Cerebellar cortex (tissue), 1 donor: Measurements from ENCODE around the gene KCNG2.
"Not testable (repeated sequence)": the region's sequence is repeated elsewhere in the genome, so short reads cannot be mapped to it uniquely, and the experiment has no call there.

ENCODE experiments used
- DNase-seq: peaks from one replicate; pipeline ENCODE4 v3.0.0-alpha.2; 2015; ENCODE audit warnings: low spot score

KCNG2 gene

DNA sequence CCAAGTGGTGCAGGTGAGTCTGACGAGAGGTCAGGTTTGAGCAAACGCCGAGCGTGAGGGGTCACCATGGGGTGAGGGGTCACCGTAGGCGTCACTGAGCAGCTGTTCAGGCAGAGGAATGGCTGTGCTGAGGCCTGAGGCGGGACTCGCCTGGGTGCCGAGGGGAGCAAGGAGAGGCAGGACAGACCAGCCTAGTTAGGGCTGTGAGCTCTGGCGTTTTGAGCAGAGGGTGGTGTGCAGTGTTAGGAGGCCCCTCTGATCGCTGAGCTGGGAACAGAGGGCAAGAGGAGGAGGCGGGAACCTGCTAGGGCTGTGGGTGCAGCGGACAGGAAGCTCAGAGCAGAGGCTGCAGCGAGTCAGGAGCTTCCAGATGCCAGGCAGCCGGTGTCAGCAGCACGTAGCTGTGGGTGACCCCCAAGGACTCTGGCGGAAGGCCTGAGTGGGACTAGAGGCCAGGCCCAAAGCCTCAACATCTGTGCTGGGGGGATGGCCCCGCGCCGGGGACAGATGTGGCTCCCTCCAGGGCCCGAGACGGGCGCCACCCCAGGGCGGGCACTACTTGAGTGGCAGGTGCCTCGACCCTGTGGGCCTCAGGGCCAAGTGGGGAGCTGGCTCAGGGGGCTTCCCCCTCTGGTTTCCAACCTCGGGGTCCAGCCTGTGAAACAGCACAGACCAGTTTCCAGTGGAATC lies 55.7 kb downstream of the KCNG2 start:
- no peak for DNase-seq

DNA sequence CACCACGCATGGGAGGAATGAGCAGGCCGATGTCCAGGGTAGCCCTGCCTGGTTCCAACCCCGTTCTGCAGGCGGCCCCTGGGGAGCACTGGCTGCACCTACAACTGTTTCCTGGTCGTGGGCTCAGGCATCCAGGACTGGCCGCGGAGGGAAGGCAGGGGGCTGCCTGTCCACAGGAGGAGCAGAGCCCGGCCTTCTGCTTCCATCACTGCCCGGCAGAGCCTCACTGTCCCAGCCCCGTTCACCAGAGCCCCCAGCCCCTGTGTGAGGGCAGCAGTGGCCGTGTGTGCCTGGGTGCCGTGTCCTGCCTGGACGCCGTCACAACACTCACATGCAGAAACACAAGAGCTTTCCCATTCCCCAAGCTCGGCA lies 56.2 kb downstream of the KCNG2 start:
- DNase-seq = no peak

DNA sequence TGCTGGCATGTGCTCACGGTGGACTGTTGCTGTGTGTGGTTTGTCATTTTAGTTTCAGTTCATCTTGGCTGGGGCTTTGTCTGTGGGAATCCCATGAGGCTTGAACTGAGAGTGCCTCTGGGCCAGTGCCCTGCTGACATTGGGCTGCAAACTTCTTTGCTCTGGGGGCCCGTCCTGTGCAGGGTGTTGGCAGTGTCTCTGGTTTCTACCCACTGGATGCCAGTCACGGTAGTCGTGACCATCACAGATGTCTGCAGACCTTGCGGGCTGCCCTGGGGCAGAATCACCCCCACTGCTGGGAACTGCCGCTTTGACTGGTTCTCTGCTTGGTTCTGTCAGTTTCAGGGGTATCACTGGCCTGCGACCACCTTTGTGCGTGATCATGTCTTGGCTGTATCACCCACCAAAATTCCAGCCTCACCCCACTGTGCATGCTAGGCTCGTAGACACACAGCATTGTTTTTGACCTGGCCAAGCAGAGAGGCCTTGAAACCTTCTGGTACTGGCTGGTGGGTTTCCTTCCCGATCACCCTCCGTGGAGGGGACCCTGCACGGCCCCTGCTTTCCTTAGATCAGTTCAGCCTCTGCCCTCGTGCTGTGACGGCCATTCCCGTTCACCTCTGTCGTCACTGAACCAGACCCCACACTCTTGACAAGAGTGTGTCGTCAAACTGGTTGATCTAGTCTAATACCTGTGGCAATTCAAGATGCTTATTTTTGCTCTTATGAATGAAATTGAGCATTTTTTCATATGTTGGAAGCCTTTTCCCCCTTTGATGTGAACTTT lies 57.6 kb downstream of the KCNG2 start:
- no peak for DNase-seq

DNA sequence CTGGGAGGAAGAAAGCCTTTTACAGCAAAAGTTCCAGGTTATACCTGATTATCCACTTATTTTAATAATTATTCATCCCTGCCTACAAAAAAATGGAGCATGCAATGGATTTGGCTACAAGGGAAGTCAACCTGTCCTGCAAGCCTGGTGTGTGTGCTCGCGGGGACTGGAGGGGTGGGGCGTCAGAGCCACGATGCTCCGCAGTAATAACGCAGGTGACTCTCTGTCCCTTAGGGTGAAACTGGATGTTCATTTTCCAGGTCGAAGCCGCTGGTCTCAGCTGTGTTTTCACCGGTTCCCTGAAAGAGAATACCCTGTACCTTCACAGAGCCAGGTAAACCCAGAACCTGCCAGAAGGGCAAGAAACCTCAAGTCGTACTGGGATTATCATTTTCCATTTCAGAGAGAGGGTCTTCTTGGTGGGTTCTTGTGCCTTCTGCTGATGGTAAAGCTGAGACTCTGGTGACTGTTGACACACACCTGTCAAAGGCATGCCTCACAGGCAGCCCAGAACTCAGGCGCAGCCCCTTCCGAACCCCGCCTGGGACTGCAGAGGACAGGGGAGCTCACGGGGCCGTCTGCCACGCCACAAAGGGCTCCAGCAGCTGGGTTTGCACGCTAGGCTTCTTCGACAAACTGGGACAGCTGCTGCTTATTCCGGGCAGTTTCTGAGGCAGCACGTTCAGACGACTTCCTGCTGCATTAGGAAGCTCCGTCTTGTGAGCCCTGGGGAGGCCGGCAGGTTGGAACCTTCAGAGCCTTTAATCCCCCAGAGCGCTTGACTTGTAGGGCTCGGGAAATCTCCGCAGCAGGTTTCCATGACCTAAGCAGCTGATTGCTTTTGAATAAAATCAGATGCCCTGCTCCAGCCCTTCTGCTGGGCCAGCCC lies 58.6 kb downstream of the KCNG2 start:
- DNase-seq = peak; percentile 70

DNA sequence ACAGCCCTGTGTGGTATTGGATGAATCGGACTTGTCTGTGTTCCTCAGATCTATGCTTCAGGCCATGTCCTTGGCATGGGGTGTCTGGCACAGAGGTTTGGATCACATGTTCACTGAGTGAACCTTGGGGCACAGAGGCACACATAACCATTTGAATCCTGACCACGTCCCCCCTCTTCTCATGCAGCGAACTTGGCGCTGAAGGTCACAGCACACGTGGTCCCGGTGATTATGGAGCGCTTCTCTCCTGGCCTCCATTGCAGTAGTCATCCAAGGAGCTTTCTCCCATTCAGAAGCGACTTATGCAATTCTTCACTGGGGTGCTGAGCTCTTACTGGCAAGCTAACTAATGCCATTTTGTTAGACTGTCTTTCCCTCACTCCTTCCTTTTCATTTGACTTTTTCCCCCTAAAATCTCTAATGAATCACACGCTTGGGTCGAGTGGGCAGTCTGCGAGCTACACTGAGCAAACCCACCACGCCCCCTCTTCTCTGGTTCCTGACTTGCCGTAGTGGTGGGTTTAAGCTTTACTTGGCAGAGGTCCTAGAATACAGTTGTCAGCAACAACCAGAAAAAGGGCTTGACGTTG lies 59.4 kb downstream of the KCNG2 start:
- peak; percentile 77 for DNase-seq

DNA sequence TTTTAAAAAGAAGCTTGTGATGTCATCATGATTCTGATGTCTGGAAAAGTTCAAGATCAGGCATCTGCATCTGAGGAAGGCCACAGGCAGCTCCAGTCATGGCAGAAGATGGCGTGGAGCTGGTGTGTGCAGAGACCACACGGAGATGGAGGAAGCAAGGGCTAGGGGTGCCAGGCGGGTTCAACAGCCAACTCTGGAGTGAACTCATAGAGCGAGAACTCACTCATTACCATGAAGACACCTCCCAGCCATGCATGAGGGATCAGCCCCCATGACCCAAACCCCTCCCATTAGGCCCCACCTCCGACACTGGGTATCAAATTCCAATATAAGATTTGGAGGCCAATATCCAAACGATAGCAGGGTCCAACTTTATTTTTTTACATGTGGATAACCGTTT lies 61.6 kb downstream of the KCNG2 start:
- DNase-seq = no peak

DNA sequence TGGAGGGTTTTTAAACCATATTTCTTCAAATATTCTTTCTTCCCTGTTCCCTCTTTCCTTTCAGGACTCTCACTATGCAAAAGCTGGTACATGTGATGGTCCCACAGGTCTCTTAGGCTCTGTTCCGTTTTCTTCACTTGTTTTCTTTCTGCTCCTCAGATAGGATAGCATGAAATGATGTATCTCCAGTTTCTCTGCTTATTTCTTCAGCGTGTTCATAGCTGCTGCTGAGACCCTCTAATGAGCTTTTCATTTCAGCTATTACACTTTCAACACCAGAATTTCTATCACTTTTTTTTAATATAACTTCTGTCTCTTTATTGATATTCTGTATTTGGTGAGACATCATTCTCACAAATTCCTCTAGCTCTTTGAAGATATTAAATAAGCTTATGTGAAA lies 63.9 kb downstream of the KCNG2 start:
- DNase-seq = no peak

DNA sequence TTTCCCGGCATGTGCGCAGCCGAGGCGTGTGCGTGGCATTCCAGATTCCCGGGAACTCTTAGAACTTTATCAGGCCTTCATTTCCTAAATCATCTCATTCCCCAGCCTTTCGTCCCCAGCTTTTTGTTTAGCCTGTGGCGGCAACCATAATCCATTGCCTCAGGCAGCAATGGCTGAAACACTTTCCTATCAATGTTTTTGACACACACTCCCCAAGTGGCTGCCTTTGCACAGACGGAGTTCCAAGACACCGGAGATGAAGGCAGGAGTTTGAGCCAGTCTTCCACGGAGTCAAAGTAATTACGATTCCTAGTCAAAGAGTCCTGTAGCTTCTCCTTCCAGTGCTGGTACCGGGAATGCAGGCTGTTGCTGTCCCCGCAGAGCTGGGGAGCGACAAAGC lies 64.8 kb downstream of the KCNG2 start:
- DNase-seq = no peak

DNA sequence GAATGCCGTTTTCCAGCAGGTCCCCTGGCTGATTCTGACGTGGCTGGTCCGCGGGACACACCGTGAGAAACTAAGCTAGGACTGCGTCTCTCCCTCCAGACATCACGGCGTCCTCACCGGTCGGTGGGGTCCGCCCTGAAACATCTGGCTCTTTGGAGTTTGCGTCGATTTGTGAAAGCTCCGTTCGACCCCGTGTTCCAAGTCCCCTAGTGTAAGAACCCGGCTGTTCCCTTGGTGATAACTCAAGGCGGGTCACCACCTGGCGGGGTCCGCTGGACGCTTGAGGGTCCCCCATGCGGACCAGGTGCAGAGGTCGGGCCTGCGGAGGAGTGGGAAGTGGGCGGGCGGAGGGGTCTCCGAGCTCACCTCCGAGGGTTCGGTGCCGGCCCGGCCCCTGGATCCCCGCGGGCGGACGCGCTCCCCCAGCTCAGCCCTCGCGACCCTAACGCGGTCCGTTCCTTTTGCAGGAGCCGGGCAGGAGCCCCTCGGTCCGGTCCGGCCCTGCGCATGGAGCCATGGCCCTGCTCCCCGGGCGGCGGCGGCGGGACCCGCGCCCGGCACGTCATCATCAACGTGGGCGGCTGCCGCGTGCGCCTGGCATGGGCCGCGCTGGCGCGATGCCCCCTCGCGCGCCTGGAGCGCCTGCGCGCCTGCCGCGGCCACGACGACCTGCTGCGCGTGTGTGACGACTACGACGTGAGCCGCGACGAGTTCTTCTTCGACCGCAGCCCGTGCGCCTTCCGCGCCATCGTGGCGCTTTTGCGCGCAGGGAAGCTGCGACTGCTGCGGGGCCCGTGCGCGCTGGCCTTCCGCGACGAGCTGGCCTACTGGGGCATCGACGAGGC lies 65.6 kb downstream of the KCNG2 start:
- no peak for DNase-seq

DNA sequence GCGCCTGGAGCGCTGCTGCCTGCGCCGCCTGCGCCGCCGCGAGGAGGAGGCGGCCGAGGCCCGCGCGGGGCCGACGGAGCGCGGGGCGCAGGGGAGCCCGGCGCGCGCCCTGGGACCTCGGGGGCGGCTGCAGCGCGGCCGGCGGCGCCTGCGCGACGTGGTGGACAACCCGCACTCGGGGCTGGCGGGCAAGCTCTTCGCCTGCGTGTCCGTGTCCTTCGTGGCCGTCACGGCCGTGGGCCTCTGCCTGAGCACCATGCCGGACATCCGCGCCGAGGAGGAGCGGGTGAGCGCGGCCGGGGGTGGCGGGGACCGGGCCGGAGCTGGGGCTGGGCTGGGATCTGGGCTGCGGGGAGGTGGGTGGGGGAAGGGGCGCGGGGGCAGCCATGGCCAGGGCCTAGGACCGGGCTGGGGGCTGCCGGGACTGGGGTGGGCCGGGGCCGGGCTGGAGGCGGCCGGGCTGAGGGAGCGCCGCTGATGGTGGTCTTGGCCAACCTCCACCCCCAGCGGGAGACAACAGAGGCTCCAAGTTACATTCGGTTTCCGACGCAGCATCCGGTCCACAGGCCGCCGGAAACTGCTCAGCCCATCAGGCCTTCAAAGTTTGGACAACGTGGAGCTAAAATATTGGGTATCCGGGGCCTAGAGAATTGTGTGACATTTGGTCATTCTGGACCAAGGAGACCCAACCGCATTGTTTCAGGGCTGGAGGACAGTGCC lies 66.4 kb downstream of the KCNG2 start:
- no peak for DNase-seq

DNA sequence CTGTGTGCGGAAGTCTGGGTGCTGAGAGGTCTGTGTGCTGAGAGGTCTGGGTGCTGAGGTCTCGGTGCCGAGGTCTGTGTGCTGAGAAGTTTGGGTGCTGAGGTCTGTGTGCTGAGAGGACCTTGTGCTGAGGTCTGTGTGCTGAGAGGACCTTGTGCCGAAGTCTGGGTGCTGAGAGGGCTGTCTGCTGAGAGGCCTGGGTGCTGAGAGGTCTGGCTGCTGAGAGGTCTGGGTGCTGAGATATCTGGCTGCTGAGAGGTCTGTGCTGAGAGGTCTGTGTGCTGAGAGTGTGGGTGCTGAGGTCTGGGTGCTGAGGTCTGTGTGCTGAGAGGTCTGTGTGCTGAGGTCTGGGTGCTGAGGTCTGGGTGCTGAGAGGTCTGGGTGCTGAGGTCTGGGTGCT lies 67.2 kb downstream of the KCNG2 start:
- not testable (repeated sequence) for DNase-seq

DNA sequence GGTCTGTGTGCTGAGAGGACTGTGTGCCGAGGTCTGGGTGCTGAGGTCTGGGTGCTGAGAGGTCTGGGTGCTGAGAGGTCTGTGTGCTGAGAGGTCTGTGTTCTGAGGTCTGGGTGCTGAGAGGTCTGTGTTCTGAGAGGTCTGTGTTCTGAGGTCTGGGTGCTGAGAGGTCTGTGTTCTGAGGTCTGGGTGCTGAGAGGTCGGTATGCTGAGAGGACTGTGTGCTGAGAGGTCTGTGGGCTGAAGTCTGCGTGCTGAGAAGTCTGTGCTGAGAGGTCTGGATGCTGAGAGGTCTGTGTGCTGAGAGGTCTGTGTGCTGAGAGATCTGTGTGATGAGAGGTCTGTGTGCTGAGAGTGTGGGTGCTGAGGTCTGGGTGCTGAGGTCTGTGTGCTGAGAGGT lies 68.2 kb downstream of the KCNG2 start:
- not testable (repeated sequence) for DNase-seq

DNA sequence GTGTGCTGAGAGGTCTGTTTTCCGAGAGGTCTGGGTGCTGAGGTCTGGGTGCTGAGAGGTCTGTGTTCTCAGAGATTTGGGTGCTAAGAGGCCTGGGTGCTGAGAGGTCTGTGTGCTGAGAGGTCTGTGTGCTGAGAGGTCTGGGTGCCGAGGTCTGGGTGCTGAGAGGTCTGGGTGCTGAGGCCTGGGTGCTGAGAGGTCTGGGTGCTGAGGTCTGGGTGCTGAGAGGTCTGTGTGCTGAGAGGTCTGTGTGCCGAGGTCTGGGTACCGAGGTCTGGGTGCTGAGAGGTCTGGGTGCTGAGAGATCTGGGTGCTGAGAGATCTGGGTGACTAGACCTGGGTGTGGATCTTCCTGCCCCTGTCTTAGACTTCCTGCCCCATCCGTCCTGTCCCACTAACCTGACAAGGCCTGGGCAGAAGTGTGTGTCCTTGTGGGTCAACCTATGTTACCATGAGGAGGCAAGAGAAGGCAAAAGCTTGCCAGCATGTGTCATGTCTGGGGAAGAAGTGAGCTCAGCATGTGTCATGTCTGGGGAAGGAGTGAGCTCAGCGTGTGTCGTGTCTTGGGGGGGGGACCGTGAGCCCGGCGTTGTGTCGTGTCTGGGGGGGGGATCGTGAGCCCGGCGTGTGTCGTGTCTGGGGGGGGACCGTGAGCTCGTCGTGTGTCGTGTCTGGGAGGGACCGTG lies 69.3 kb downstream of the KCNG2 start:
- DNase-seq = no peak

DNA sequence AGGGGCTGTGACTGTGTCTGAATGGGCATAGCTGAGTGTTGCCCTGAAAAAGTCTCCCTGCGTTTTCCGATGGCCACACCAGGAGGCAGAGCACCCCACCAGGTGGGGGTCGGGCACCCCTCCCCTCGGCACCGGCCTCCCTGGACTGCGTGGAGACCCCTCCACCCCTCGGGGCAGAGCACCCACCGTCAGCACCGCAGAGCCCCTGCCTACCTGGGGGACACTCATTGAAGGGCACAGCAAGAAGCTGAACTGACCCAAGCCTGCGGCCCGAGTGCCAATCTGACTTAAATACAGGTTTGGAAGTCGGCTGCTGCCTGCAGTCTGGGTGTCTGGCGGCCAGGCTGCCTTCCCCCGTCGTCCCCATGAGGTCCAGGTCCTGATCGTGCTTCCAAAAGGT lies 69.9 kb downstream of the KCNG2 start:
- no peak for DNase-seq

DNA sequence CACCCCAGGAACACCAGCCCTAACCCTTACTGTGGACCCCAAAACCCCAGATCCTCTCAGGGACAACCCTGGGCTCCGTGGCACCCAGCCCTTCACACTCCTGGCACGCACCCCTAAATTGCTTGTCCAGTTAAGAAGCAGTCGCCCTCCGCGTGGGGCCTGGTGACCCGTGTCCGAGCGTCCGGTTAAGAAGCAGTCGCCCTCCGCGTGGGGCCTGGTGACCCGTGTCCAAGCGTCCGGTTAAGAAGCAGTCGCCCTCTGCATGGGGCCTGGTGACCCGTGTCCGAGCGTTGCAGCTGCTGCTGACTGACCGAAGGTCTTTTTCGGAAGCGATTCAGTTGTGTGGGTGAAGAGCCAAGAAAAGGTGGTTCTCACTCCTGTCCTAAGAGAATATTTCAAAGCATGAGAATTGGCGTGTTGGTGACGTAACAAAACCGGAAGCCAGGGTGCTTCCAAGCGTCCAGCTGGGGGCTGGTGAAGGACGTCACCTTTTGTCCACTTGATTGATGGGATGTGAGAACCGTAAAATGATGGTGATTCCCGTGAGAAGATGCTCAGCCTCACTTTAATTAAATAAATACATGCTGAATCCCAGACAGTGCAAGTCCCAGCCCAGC lies 70.5 kb downstream of the KCNG2 start:
- DNase-seq = no peak

DNA sequence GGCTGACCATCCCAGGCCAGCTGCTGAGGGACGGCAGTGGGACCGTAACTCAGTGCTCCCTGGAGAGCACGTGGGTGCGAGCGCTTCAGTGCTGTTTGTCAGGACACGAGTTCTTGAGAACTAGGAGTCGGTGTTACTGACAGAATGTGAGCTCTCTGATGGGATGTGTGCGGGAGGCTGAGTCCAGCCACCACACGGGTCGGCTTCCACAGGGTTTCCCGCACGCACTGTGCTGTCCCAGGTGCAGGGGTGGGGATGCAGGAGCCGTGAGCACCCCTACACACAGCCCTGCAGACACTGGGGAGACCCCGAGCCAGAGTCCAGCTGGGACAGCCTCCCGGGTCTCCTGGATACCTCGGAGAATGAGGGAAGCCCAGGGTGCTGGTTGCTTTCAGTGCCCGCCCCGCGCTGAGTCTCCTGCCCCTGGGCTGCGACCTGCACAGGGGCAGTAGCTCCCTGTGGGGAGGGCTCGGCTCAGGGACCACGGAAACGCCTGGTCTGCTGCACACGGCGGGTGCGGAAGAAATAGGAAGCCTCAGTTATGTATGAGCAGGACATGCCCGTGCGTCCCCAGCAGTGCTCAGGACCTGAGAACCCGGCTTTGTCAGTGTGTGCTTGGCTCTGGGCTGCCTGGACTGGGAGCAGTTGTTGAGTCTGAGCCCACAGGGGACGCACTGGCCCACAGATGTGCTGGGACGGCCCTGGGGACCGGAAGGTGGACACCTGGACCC lies 71.2 kb downstream of the KCNG2 start:
- no peak for DNase-seq

DNA sequence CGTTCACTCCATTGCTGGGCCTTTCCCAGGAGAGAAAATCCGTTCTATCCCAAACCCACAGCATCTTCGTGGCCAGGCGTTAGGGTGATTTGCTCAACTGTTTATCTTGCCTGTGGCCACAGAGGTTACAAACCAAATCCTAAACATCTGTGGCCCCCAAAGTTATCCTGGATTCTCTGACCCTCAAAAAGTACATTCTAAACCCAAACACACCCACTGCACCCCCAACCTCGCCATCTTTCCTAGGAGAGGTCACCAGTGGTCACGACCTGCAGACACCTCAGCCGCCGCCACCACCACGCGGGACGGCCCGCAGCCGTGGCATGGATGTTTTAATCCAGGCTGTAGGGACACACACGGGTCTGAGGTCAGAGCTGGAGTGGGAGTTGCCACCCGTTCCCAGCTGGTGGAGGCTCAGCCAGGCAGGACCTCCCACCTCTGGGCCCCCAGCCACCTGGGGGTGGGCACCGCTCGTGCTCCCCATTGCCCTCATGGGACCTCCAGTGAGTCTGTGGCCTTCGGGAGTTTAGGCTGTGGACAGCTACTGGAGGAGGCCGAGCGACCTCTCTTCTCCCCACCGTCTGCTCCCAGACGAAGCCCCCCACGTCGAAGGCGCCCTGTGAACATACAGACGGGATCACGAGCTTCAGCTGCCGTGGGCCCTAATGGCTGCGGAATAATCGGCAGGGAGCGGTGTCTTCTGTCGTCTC lies 72.0 kb downstream of the KCNG2 start:
- no peak for DNase-seq

DNA sequence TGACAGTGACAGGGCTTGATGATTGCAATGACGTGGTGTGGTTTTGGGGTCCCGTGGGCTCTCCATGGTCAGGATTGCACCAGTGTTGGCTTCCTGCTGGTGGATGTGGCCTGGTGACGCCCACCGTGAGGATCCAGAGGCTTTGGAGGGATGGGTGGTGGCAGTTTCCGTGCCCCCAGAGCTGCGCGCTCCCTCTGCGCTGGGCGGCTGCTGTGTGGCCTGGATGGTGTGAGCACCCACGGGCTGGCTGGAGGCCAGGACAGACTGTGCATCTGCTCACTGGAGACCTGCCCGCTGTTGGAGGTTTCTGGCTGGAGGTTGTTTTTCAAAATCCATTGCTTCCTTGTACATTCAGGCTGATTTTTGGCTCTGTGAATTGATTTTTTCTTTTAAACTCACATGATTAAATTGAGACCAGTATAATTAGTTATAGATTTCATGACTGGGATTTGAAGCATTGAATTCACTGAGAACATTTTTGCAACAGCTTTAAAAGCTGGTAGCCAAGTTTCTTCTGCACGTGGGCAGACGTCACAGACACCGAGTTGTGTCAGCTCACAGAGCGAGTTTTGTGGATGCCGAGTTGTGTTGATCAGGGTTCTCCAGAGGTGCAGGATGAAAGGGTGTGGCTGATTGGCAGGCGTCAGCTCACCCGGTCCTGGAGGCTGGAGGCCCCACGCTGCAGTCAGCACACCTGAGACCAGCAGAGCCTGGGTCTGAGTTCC lies 72.7 kb downstream of the KCNG2 start:
- DNase-seq = no peak
